SK-N-MC (cell line): ENCODE measurements around the gene FAM180A.
"Not testable (repeated sequence)": the region's sequence is repeated elsewhere in the genome, so short reads cannot be mapped to it uniquely, and the experiment has no call there.

Experiments
- DNase-seq: peaks from one replicate; pipeline ENCODE4 v3.0.0-alpha.2; 2011; ENCODE audit warnings: low read depth, low spot score
- H3K27ac ChIP-seq: fragments of 200-600 bp; sonication (generic); 2 replicates; pipeline ENCODE4 v1.5.1; 2016; ENCODE audit warnings: mixed run types
- H3K36me3 ChIP-seq: fragments of 200-600 bp; sonication (generic); 2 replicates; pipeline ENCODE4 v1.6.1; 2017; ENCODE audit warnings: antibody characterized with exemption, low read length, mixed read lengths; ENCODE audit not compliant: insufficient read depth
- H3K4me3 ChIP-seq: fragments of 200-600 bp; sonication (generic); 2 replicates; pipeline ENCODE4 v1.5.1; 2016
- H3K9ac ChIP-seq: fragments of 200-600 bp; sonication (generic); 2 replicates; pipeline ENCODE4 v1.8.0; 2017; ENCODE audit warnings: mixed run types, mixed read lengths; ENCODE audit not compliant: insufficient read length
- H3K9me3 ChIP-seq: fragments of 200-600 bp; sonication (generic); 2 replicates; pipeline ENCODE4 v1.6.1; 2017; ENCODE audit warnings: low read depth, mild to moderate bottlenecking, antibody characterized with exemption, low read length, moderate library complexity, mixed read lengths
- EZH2 ChIP-seq: fragments of 200-600 bp; sonication (generic); IDR thresholded peaks from one replicate; pipeline ENCODE4 v1.6.1; 2017; ENCODE audit warnings: antibody characterized with exemption
- FOXP2 ChIP-seq: optimal IDR thresholded peaks from 2 replicates; pipeline ENCODE3; 2011; ENCODE audit warnings: mild to moderate bottlenecking, moderate library complexity; ENCODE audit not compliant: insufficient read depth; ENCODE audit errors: extremely low read length, control extremely low read depth
- POLR2AphosphoS5 ChIP-seq: IDR thresholded peaks from 2 replicates; pipeline ENCODE4 v1.6.1; 2012; ENCODE audit warnings: mild to moderate bottlenecking, low read depth, low read length, borderline replicate concordance

The FAM180A gene

GRCh38 chr7:135706858-135707569 lies 41.6 kb downstream of the FAM180A start:
- Histone ChIP-seq H3K9ac (no peak overlapping the region), H3K36me3 (no peaks in the 10 kb centered on the region), H3K27ac (no peak overlapping the region), H3K9me3 (no peaks in the 10 kb centered on the region), H3K4me3 (no peak overlapping the region)
- TF ChIP-seq EZH2 (no peak), POLR2AphosphoS5 (no peak), FOXP2 (no peak)
- DNase-seq: no peak

- no peak overlapping the region for H3K9ac ChIP-seq
- TF ChIP-seq EZH2: no peak
- no peak for TF ChIP-seq FOXP2
- TF ChIP-seq POLR2AphosphoS5: no peak
- H3K27ac ChIP-seq: no peak overlapping the region
These were observed 42.4 kb downstream of the FAM180A start for GRCh38 chr7:135706038-135706742.

GRCh38 chr7:135704698-135705097 lies 43.9 kb downstream of the FAM180A start:
- H3K9me3 ChIP-seq: no peaks in the 10 kb centered on the region

More at GRCh38 chr7:135706038-135706742, 42.4 kb downstream of the FAM180A start:
- no peak for DNase-seq
- Histone ChIP-seq H3K36me3 (no peaks in the 10 kb centered on the region), H3K9me3 (no peaks in the 10 kb centered on the region), H3K4me3 (no peak overlapping the region)

GRCh38 chr7:135704074-135704473 lies 44.5 kb downstream of the FAM180A start:
- Histone ChIP-seq H3K27ac (no peak overlapping the region), H3K36me3 (no peaks in the 10 kb centered on the region), H3K9ac (no peak overlapping the region), H3K4me3 (no peak overlapping the region), H3K9me3 (no peaks in the 10 kb centered on the region)
- DNase-seq: no peak
- no peak for TF ChIP-seq POLR2AphosphoS5
- no peak for TF ChIP-seq EZH2
- TF ChIP-seq FOXP2: no peak

More at GRCh38 chr7:135704698-135705097, 43.9 kb downstream of the FAM180A start:
- Histone ChIP-seq H3K27ac (no peak overlapping the region), H3K4me3 (no peak overlapping the region), H3K36me3 (no peaks in the 10 kb centered on the region), H3K9ac (no peak overlapping the region)
- DNase-seq: no peak
- TF ChIP-seq EZH2 (no peak), POLR2AphosphoS5 (no peak), FOXP2 (no peak)

GRCh38 chr7:135697276-135698049 lies 51.1 kb downstream of the FAM180A start:
- Histone ChIP-seq H3K36me3 (no peaks in the 10 kb centered on the region), H3K9me3 (no peaks in the 10 kb centered on the region), H3K4me3 (no peak overlapping the region), H3K9ac (no peak overlapping the region), H3K27ac (no peak overlapping the region)
- DNase-seq: no peak
- TF ChIP-seq EZH2 (no peak), POLR2AphosphoS5 (no peak), FOXP2 (no peak)

GRCh38 chr7:135693558-135693957 lies 55.1 kb downstream of the FAM180A start:
- no peaks in the 10 kb centered on the region for H3K9me3 ChIP-seq
- H3K4me3 ChIP-seq: no peak overlapping the region
- H3K27ac ChIP-seq: no peak overlapping the region
- TF ChIP-seq EZH2: no peak
- TF ChIP-seq POLR2AphosphoS5: no peak
- no peak for TF ChIP-seq FOXP2
- no peak for DNase-seq
- H3K9ac ChIP-seq: no peak overlapping the region
- H3K36me3 ChIP-seq: peaks cover 4% of the 10 kb centered on the region; the same call in 1 of the 2 replicates

GRCh38 chr7:135692606-135693005 lies 56.0 kb downstream of the FAM180A start:
- H3K4me3 ChIP-seq, H3K27ac ChIP-seq, H3K36me3 ChIP-seq, H3K9ac ChIP-seq, DNase-seq, H3K9me3 ChIP-seq: not testable (repeated sequence)

GRCh38 chr7:135692055-135692454 lies 56.6 kb downstream of the FAM180A start:
- no peak for DNase-seq
- Histone ChIP-seq H3K36me3 (peaks cover 4% of the 10 kb centered on the region; the same call in 1 of the 2 replicates), H3K9ac (no peak overlapping the region), H3K9me3 (no peaks in the 10 kb centered on the region), H3K27ac (no peak overlapping the region), H3K4me3 (no peak overlapping the region)
- TF ChIP-seq POLR2AphosphoS5 (no peak), FOXP2 (no peak), EZH2 (no peak)
